Measurements from ENCODE around the gene CBX8.

The CBX8 gene

GRCh38 chr17:79819534-79820276, 22.8 kb upstream of the CBX8 start:
- DNase-seq (ENCODE audit: low spot score) = no peak

DNA sequence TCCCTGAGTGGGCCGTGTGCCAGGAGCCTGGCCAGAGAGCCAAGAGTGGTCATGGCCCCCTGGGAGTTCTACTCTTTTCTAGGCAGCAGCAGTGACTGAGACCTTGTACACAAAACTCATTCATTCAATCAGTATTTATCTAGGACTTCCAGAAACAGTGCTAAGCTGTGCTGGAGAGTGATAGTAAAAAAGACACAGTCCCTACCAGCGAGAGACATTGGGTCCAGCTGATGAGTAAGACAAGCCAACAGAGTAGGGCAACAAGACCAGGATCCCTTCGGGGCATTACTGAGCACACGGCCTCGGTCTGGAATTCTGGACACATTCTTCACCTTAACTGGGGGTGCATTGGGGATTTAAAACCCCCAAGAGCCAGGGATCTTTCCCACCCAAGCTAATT, 22.2 kb upstream of the CBX8 start:
- DNase-seq (ENCODE audit: low spot score) = no peak

- DNase-seq (ENCODE audit: low spot score) = no peak
These were observed 21.3 kb upstream of the CBX8 start for GRCh38 chr17:79818026-79818758.

GRCh38 chr17:79815836-79816461, 19.1 kb upstream of the CBX8 start:
- DNase-seq (ENCODE audit: low spot score) = no peak

- DNase-seq (ENCODE audit: low spot score) = peak; percentile 77
These were observed 18.3 kb upstream of the CBX8 start for GRCh38 chr17:79814974-79815835.

DNA sequence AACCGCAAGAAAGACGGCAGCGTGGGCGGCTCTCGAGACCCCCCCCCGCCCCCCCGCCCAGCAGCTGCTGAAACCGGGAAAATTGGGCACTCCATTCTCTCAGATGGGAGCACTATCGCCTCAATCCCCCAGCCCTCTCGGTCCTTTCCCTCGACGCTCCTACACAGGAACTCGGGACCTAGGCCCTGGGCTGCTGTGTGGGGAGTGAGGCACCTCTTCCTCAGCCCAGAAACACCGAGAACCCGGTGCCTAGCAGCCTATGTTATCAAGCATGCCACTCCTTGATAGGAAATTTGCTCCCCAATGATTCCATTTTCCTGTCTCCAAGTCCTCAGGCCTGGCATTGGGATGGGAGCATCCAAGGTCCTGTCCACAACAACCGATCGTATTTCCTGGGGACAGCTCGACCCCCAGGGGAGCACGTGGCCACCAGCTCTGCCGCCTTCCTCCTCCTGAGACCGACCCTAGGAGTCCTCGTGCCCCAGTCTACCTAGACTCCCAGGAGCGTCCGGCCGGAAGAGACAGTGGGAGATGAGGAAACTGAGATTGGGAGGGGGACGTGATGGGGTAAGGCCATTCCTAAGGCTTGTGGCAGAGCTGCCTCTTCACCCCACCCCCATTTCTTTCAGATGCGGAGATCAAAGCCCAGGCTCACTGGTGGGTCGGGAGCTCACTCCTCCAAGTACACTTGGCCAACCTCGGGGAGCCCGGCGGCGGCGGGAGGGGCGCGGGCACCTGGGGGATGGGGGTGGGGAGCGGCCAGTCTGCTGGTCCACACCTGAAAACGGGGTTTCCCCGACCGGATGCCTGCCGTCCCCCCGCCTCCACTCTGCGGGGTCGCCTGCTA, 17.5 kb upstream of the CBX8 start:
- no peak for DNase-seq (ENCODE audit: low spot score)

DNA sequence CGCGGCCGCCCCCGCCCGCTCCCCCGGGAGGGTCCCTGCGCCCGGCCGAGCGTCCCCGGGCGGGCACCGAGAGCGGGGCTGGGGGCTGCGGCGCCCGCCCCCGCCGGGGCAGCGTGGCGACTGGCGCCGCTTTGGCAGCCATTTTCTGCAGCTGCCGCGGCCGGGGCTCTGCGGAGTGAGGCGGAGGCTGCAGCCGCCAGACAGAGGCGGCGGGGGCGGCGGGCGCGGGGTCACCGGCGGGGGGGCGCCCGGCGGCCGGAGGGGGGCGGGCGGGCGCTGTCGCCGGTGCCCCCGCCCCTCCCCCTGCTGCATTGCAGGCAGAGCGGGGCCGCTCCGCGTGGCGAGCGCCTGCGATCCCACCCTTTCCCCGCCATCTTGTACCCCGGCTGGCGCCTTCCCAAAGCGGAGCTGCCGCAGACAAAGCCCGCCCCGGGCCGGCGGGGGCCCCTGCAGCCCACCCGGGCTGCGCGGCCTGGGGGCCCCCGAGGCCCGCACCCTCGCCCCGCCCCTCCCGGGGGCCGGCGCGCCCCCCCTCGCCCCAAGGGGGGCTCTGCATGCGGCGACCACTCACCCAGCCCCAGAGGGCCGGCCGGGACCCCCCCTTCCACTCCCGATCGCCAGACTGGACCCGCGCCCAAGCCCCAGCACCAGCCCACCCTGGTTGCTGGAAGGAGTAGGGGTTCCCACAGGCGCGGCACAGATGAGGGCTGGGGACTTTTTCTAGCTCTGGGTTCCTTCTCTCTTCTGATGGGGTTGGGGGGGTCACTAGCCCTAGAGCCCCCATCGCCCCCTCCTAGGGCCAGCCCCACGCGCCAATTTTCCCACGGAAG, 16.6 kb upstream of the CBX8 start:
- peak; percentile 35 for DNase-seq (ENCODE audit: low spot score)

GRCh38 chr17:79812353-79813258, 15.7 kb upstream of the CBX8 start:
- no peak for DNase-seq (ENCODE audit: low spot score)

DNA sequence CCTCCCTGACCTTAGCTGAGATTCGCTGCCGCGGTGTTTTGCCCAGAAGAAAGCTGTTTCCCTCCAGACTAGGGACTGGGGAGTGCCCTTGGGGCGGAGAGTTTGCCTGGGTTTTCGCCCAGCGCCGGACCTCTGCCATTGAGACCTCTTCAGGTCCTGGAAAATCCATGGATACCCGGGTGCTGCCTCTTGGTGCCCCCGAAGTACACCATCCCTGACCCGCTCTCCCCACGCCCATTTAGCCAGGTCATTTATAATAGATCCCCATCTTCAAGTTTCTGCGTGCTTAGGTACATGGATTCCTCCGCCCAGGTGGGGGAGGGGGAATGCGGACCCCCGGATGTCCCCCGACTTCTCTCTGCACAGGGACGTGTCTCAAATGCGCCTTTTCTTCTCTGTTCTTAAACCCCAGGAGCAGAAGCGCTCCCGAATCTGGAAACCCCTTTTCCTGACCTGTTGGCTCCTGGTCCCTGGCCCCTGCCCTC, 15.0 kb upstream of the CBX8 start:
- DNase-seq (ENCODE audit: low spot score) = no peak

GRCh38 chr17:79811011-79811867, 14.4 kb upstream of the CBX8 start:
- peak; percentile 51 for DNase-seq (ENCODE audit: low spot score)

GRCh38 chr17:79810130-79811010, 13.5 kb upstream of the CBX8 start:
- peak; percentile 88 for DNase-seq (ENCODE audit: low spot score)

DNA sequence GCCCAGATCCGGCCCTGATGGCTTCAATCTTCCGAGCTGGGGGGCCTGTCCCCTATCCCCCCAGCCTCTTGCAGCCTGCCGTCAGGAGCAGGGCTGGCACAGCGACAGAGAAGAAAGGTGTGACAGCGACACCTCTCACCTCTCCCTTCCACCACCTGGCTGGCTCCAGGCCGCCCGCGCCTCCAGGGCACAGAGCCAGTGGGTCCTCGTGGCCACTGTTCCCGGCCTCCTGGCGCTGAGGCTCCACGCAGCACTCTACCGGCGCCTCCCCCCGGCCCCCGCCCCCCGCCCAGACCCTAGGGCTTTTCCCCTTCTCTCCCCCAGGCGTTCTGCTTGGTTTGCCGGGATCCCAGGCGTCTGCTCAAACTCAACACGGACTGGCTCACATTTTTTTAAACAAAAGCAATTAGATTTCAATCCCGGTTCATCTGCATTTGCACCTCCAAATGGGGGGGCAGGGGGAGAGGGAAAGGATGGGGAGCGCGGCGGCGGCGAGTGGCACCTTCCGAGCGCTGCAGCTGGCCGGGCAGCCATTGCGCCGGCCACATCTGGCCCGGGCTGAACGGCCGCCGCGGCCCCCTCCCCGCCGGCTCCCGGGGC, 12.8 kb upstream of the CBX8 start:
- no peak for DNase-seq (ENCODE audit: low spot score)

DNA sequence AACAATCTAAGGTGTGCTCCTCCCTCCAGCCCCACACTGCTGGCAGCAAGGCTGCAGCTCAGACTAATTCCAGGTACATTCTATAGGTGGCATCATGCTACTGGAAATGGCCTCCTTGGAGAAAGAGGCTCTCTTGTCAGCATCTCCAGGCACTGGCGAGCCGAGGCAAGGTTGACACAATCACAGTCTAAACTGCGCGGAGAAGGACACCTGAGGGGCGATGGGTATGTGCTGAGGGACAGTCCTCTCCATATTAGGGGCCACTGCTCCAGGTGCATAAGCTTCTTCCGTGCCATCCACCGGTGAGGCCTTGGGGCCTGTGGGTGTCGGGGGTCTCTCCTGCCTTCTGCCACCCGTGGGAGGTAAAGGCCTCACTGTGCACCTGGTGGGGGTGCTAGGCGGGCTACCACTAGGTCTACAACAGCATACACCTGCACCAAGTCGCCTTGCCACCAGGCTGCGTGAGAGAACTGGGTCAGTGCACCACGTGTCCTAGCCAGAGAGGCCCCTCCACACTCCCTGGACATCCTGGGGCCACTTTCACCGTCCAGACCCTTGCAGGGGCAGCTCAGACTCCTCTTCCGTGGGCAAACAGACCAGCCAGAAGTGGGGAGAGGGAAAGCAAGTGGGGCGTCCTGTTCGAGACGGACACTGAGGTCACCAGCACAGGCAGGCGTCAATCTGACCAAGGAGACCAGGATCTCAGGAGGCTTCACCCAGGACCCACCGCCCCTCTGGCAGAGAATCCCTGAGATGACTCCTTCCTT, 12.1 kb upstream of the CBX8 start:
- no peak for DNase-seq (ENCODE audit: low spot score)

- DNase-seq (ENCODE audit: low spot score) = no peak
These were observed 10.2 kb upstream of the CBX8 start for GRCh38 chr17:79806863-79807720.

- DNase-seq (ENCODE audit: low spot score) = no peak
These were observed 9.5 kb upstream of the CBX8 start for GRCh38 chr17:79806446-79806760.
